Stimulated activated memory B cell treated with anti-CD40 and anti-IgM and Interleukin-4, amounts not matched to agents 10 μg/mL and 1 μg/mL and 100 μg/mL, for 72 hours (primary cell): ENCODE data around the gene DLG2.
"Not testable (repeated sequence)": the region's sequence is repeated elsewhere in the genome, so short reads cannot be mapped to it uniquely, and the experiment has no call there.

Experiments
- ATAC-seq: fragments of 150-1000 bp; cut with Tn5 transposase; 2 replicates; pipeline ENCODE4 v1.10.0; 2021
- H3K27ac Mint-ChIP-seq: one replicate; pipeline ENCODE4 v1.8.0; 2022; ENCODE audit warnings: mild to moderate bottlenecking, mixed read lengths
- H3K27me3 Mint-ChIP-seq: one replicate; pipeline ENCODE4 v1.8.0; 2022; ENCODE audit warnings: mixed read lengths
- H3K36me3 Mint-ChIP-seq: one replicate; pipeline ENCODE4 v1.8.0; 2022; ENCODE audit warnings: mixed read lengths
- H3K4me1 Mint-ChIP-seq: one replicate; pipeline ENCODE4 v1.8.0; 2022; ENCODE audit warnings: mixed read lengths
- H3K4me3 Mint-ChIP-seq: one replicate; pipeline ENCODE4 v1.8.0; 2022; ENCODE audit warnings: mild to moderate bottlenecking, moderate library complexity, mixed read lengths
- H3K9me3 Mint-ChIP-seq: one replicate; pipeline ENCODE4 v1.8.0; 2022; ENCODE audit warnings: mixed read lengths

The DLG2 gene

GRCh38 chr11:85606237-85606636, 20.9 kb downstream of the DLG2 start:
- H3K9me3 Mint-ChIP-seq, H3K27ac Mint-ChIP-seq, H3K27me3 Mint-ChIP-seq, H3K36me3 Mint-ChIP-seq, H3K4me3 Mint-ChIP-seq, H3K4me1 Mint-ChIP-seq, ATAC-seq: not testable (repeated sequence)

DNA sequence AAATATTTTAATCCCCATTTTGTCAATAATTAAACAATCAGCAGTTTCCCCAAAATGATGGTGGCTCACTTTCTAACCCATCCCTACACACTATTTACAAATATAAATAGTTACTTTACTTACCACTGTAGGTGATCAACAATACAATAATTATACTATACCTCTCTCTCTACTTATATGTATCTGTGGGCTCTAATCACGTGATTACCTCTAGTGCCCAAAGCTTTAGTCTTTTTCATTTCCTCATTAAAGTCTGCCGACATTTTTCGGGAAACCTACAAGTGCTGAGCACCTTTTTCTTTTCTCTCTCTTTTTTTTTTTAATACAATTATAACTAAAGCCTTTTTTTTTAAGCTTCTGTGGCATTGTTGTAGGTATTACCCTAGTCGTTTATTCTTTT, 23.9 kb downstream of the DLG2 start:
- H3K27ac Mint-ChIP-seq = no peak overlapping the region
- no peaks in the 10 kb centered on the region for H3K27me3 Mint-ChIP-seq
- no peaks in the 10 kb centered on the region for H3K4me1 Mint-ChIP-seq
- ATAC-seq = no peak
- H3K36me3 Mint-ChIP-seq = no peaks in the 10 kb centered on the region
- H3K9me3 Mint-ChIP-seq = peaks cover 3% of the 10 kb centered on the region
- H3K4me3 Mint-ChIP-seq = no peak overlapping the region

GRCh38 chr11:85602526-85603213, 24.5 kb downstream of the DLG2 start:
- Mint-ChIP-seq H3K4me3 (no peak overlapping the region), H3K36me3 (no peaks in the 10 kb centered on the region), H3K27ac (no peak overlapping the region), H3K4me1 (no peaks in the 10 kb centered on the region), H3K9me3 (peaks cover 3% of the 10 kb centered on the region), H3K27me3 (no peaks in the 10 kb centered on the region)
- no peak for ATAC-seq

- no peak overlapping the region for H3K27ac Mint-ChIP-seq
- no peak for ATAC-seq
- no peaks in the 10 kb centered on the region for H3K9me3 Mint-ChIP-seq
- no peaks in the 10 kb centered on the region for H3K36me3 Mint-ChIP-seq
- no peaks in the 10 kb centered on the region for H3K27me3 Mint-ChIP-seq
- no peaks in the 10 kb centered on the region for H3K4me1 Mint-ChIP-seq
- H3K4me3 Mint-ChIP-seq = no peak overlapping the region
Measured at GRCh38 chr11:85599083-85599482, 28.1 kb downstream of the DLG2 start.

DNA sequence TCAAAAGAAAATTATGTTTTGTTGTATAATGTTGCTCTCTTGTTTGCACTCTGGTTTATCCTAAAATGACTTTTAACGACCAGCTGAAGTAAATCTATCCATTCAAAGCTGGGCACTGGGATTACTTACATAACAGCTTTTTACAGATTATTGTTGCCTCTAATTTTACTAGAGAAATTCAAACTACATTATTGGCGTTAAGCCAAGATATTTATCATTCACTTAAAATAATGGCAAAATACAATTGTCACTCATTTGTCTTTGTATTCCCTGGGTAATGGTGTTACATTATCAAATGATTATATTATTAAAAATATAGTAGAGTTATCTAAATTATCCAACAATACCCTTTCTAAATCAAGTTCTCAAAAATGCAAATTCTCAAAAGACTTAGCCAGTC, 30.3 kb downstream of the DLG2 start:
- Mint-ChIP-seq H3K27me3 (no peaks in the 10 kb centered on the region), H3K36me3 (no peaks in the 10 kb centered on the region), H3K9me3 (no peaks in the 10 kb centered on the region), H3K4me3 (no peak overlapping the region), H3K4me1 (no peaks in the 10 kb centered on the region), H3K27ac (no peak overlapping the region)
- ATAC-seq = no peak

DNA sequence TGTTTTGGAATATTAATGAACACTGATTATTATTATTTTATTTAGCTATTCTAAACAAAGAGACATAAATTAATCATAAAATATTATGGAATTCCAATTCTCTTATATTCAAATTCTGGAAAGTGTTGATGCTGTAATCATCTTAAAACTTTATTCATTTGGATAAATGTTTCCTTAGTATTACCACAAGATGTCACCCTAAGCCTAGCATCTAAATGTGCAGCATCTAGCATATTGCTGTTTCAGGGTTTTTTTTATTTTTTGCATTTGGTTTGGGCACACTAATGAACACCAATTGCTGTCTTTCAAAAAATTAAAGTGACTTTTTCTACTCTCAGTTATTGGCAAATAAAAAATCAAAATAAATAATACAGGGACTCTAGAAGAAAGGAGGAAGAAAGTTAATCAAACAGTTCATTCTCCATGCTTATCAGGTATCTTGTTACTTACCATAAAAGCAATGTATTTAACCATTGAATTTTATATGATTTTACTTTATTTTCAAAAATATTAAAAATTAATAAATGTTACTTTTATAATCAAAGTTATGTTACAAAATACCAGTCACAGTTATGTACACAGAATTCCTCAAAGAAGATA, 31.8 kb downstream of the DLG2 start:
- Mint-ChIP-seq H3K27ac (no peak overlapping the region), H3K4me1 (no peaks in the 10 kb centered on the region), H3K9me3 (no peaks in the 10 kb centered on the region), H3K36me3 (no peaks in the 10 kb centered on the region), H3K27me3 (no peaks in the 10 kb centered on the region), H3K4me3 (no peak overlapping the region)
- no peak for ATAC-seq

- Mint-ChIP-seq H3K27me3 (no peaks in the 10 kb centered on the region), H3K4me1 (no peaks in the 10 kb centered on the region), H3K4me3 (no peak overlapping the region), H3K27ac (no peak overlapping the region), H3K9me3 (peaks cover 8% of the 10 kb centered on the region), H3K36me3 (peaks cover 6% of the 10 kb centered on the region)
- ATAC-seq = no peak
Measured at GRCh38 chr11:85590848-85591483, 36.2 kb downstream of the DLG2 start.

DNA sequence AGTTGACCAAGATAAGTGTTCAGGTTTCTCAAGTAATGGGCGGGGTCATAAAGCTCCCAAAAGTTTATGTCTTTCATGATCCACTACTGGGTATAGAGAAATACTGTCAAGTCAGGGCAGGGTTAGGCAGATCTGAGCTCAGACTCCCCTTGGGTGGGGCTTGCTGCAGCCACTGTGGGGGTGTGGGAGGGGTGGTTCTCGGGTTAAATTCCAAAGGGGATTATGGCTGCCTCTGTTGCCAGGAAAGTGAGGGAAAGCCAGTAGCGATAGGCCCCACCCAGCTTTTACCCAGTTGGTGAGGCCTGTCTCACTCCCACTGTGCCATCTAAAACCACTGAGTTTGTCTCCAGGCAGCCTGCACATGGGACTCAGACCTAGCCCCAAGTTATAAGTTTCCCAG, 37.8 kb downstream of the DLG2 start:
- peaks cover 6% of the 10 kb centered on the region for H3K36me3 Mint-ChIP-seq
- H3K27ac Mint-ChIP-seq = no peak overlapping the region
- ATAC-seq = no peak
- peaks cover 8% of the 10 kb centered on the region for H3K9me3 Mint-ChIP-seq
- no peaks in the 10 kb centered on the region for H3K27me3 Mint-ChIP-seq
- no peaks in the 10 kb centered on the region for H3K4me1 Mint-ChIP-seq
- H3K4me3 Mint-ChIP-seq = no peak overlapping the region

DNA sequence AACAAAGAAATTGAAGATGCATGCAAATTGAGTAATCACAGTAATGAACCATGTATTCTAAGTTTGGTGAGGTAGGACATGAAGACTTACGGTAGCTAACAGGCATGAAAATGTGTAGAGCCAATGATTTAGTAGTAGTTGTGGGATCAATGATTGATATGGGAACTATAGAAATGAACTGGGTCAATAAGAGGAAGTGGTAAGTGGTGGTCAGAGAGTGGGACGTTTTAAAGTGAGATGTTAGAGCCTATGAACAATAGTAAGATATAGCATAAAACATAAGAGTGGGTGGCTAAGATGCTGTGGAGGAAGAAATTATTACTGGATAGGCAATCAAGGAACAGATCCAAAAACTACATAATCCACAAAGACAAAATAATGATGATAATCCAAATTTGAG, 45.0 kb downstream of the DLG2 start:
- ATAC-seq = no peak
- Mint-ChIP-seq H3K4me1 (peaks cover 7% of the 10 kb centered on the region), H3K4me3 (no peak overlapping the region), H3K9me3 (peaks cover 5% of the 10 kb centered on the region), H3K36me3 (peaks cover 4% of the 10 kb centered on the region), H3K27ac (no peak overlapping the region), H3K27me3 (no peaks in the 10 kb centered on the region)

DNA sequence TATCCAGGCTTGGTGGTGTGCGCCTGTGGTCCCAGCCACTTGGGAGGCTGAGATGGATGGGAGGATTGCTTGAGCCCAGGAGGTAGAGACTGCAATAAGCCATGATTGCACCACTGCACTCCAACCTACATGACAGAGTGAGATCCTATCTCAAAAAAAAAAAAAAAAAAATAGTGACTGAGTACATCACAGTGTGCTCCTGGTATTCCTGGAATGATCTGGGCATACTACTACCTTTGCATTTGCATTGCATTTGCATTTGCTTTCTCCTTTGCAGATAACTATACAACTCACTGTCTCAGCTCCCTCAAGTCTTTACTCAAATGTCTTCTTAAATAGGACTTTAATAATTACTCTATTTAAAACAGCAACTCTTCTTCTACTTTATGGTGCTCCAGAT, 51.8 kb downstream of the DLG2 start:
- peaks cover 9% of the 10 kb centered on the region for H3K27me3 Mint-ChIP-seq
- no peak overlapping the region for H3K27ac Mint-ChIP-seq

DNA sequence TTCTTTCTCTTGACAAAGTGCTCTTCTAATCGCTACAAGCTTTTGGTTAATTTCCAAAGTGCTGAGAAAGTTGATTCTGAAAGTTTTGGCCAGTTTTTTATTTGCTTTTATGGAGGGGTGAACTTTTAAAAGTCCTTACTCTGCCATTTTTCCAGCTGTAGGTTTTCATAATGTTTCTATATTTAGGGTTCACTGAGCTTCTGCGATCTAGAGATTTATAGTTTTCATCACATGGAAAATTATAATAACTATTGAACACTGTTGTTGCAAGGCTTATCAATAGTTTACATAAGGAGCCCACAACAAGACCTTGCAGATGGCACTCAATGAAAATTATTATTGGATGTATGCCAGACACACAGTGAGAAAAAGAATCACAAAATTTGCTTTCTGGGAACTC, 55.1 kb downstream of the DLG2 start:
- ATAC-seq = no peak
- peaks cover 9% of the 10 kb centered on the region for H3K27me3 Mint-ChIP-seq
- no peak overlapping the region for H3K4me3 Mint-ChIP-seq
- H3K36me3 Mint-ChIP-seq = no peaks in the 10 kb centered on the region
- peaks cover 3% of the 10 kb centered on the region for H3K9me3 Mint-ChIP-seq
- no peak overlapping the region for H3K27ac Mint-ChIP-seq
- peaks cover 7% of the 10 kb centered on the region for H3K4me1 Mint-ChIP-seq

More for the DNA sequence above, 51.8 kb downstream of the DLG2 start:
- ATAC-seq = no peak
- H3K36me3 Mint-ChIP-seq = peaks cover 4% of the 10 kb centered on the region
- peaks cover 5% of the 10 kb centered on the region for H3K9me3 Mint-ChIP-seq
- no peaks in the 10 kb centered on the region for H3K4me1 Mint-ChIP-seq
- H3K4me3 Mint-ChIP-seq = no peak overlapping the region

- Mint-ChIP-seq H3K4me1 (peaks cover 7% of the 10 kb centered on the region), H3K36me3 (no peaks in the 10 kb centered on the region), H3K27ac (no peak overlapping the region), H3K9me3 (peaks cover 3% of the 10 kb centered on the region), H3K27me3 (peaks cover 8% of the 10 kb centered on the region), H3K4me3 (no peak overlapping the region)
- ATAC-seq = no peak
Measured at GRCh38 chr11:85569525-85569924, 57.6 kb downstream of the DLG2 start.

- H3K27me3 Mint-ChIP-seq = no peaks in the 10 kb centered on the region
- H3K4me3 Mint-ChIP-seq = no peak overlapping the region
- ATAC-seq = no peak
- no peaks in the 10 kb centered on the region for H3K36me3 Mint-ChIP-seq
- no peak overlapping the region for H3K27ac Mint-ChIP-seq
- no peaks in the 10 kb centered on the region for H3K4me1 Mint-ChIP-seq
- no peaks in the 10 kb centered on the region for H3K9me3 Mint-ChIP-seq
Measured at GRCh38 chr11:85558411-85558810, 68.7 kb downstream of the DLG2 start.

DNA sequence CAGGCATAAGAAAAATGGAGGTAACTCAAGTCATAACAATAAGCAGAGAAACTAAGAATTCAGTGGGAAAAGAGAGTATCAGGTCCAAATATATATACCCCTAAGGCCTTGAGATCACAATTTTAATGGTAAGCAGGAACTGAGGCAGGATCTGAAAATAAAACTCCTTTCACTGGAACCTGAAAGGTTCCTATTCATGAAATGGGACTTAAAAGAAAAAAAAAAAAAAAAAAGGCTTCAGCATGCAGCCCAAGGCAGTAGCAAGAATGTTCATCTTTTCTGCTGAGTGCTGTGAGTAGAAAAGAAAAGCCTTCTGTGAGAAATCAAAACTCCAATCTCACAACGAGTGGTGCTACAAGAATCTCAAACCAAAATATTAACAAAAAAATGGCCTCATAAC, 75.3 kb downstream of the DLG2 start:
- no peaks in the 10 kb centered on the region for H3K4me1 Mint-ChIP-seq
- H3K36me3 Mint-ChIP-seq = no peaks in the 10 kb centered on the region
- no peak overlapping the region for H3K4me3 Mint-ChIP-seq
- H3K9me3 Mint-ChIP-seq = no peaks in the 10 kb centered on the region
- no peak for ATAC-seq
- H3K27me3 Mint-ChIP-seq = no peaks in the 10 kb centered on the region
- H3K27ac Mint-ChIP-seq = no peak overlapping the region

DNA sequence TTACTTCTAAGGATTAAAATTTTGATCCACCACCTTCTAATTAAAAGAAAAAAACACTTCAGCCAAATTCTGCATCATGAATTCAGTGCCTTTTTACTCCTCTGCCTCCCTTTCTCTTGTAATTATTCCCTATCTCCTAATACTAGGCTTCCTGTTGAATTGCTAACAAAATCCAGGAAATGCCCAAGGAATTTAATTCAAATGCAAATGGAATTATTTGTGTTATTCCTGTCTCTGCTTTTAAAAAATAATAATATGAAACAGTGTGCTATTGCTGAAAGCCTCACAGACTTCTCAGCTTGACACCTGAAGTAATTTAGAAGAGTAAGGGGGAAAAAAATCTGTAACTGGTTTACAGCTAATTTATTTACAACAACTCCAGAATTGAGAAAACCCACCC, 85.5 kb downstream of the DLG2 start:
- ATAC-seq = no peak
- H3K27me3 Mint-ChIP-seq = no peaks in the 10 kb centered on the region

GRCh38 chr11:85540635-85541205, 86.4 kb downstream of the DLG2 start:
- Mint-ChIP-seq H3K4me3 (no peak overlapping the region), H3K27me3 (no peaks in the 10 kb centered on the region), H3K4me1 (no peaks in the 10 kb centered on the region), H3K36me3 (no peaks in the 10 kb centered on the region), H3K9me3 (peaks cover 2% of the 10 kb centered on the region), H3K27ac (no peak overlapping the region)
- no peak for ATAC-seq

More for the DNA sequence above, 85.5 kb downstream of the DLG2 start:
- no peak overlapping the region for H3K4me3 Mint-ChIP-seq
- H3K36me3 Mint-ChIP-seq = no peaks in the 10 kb centered on the region
- H3K4me1 Mint-ChIP-seq = no peaks in the 10 kb centered on the region
- no peak overlapping the region for H3K27ac Mint-ChIP-seq
- H3K9me3 Mint-ChIP-seq = peaks cover 2% of the 10 kb centered on the region
